Neuronal stem cell (in vitro differentiated cells): Measurements from ENCODE around the gene MTOR.
"Not testable (repeated sequence)": the region's sequence is repeated elsewhere in the genome, so short reads cannot be mapped to it uniquely, and the experiment has no call there.

ENCODE experiments used
- DNase-seq: peaks from one replicate; pipeline ENCODE4 v3.0.0-alpha.2; 2013; ENCODE audit warnings: low spot score
- H2AFZ ChIP-seq: one replicate; pipeline ENCODE4 v1.6.1; 2013; ENCODE audit warnings: mild to moderate bottlenecking, low read length, inconsistent platforms
- H2AK5ac ChIP-seq: 2 replicates; pipeline ENCODE4 v1.6.1; 2013; ENCODE audit warnings: low read depth, mild to moderate bottlenecking, inconsistent platforms, low read length, moderate library complexity, mixed read lengths
- H2BK120ac ChIP-seq: 2 replicates; pipeline ENCODE4 v1.6.1; 2013; ENCODE audit warnings: low read depth, mild to moderate bottlenecking, inconsistent platforms, low read length, moderate library complexity, mixed read lengths
- H2BK12ac ChIP-seq: one replicate; pipeline ENCODE4 v1.6.1; 2013; ENCODE audit warnings: low read length, inconsistent platforms
- H2BK15ac ChIP-seq: 2 replicates; pipeline ENCODE4 v1.6.1; 2013; ENCODE audit warnings: mild to moderate bottlenecking, low read length, inconsistent platforms, mixed read lengths
- H2BK5ac ChIP-seq: one replicate; pipeline ENCODE4 v1.6.1; 2013; ENCODE audit warnings: inconsistent platforms, mild to moderate bottlenecking, low read length, moderate library complexity
- H3K14ac ChIP-seq: one replicate; pipeline ENCODE4 v1.6.1; 2013; ENCODE audit warnings: low read length, inconsistent platforms
- H3K18ac ChIP-seq: 2 replicates; pipeline ENCODE4 v1.6.1; 2013; ENCODE audit warnings: low read length, inconsistent platforms
- H3K23ac ChIP-seq: 2 replicates; pipeline ENCODE4 v1.6.1; 2013; ENCODE audit warnings: low read depth, mild to moderate bottlenecking, mixed read lengths, low read length, inconsistent platforms; ENCODE audit not compliant: poor library complexity
- H3K27ac ChIP-seq: replicated peaks from 3 replicates; pipeline ENCODE4 v1.5.1; 2013; ENCODE audit warnings: low read length, inconsistent platforms
- H3K27me3 ChIP-seq, 3 experiments: 2 replicates each; pipeline ENCODE4 v1.6.1; 2013; ENCODE audit warnings: low read length in 3 of 3, mild to moderate bottlenecking in 2 of 3, inconsistent platforms in 1 of 3, low read depth in 1 of 3, mixed read lengths in 1 of 3, moderate library complexity in 1 of 3; ENCODE audit not compliant: control insufficient read depth in 3 of 3, insufficient read depth in 3 of 3
- H3K36me3 ChIP-seq, 2 donors: replicated peaks in 1 of 2; 2 replicates each; pipeline ENCODE4 v1.6.1; 2013; ENCODE audit warnings: low read length in 2 of 2; ENCODE audit not compliant: control insufficient read depth in 2 of 2, insufficient read depth in 2 of 2
- H3K4ac ChIP-seq: 2 replicates; pipeline ENCODE4 v1.6.1; 2013; ENCODE audit warnings: inconsistent platforms, mild to moderate bottlenecking, low read length, moderate library complexity
- H3K4me1 ChIP-seq, 2 donors: 1 replicate in 1 of 2; 2 replicates in 1 of 2; pipeline ENCODE4 v1.6.1; 2013; ENCODE audit warnings: low read length in 2 of 2, low read depth in 1 of 2; ENCODE audit not compliant: control insufficient read depth in 2 of 2, insufficient read depth in 1 of 2
- H3K4me2 ChIP-seq: one replicate; pipeline ENCODE4 v1.6.1; 2013; ENCODE audit warnings: mild to moderate bottlenecking, low read length, inconsistent platforms; ENCODE audit not compliant: insufficient read depth, poor library complexity, severe bottlenecking
- H3K4me3 ChIP-seq, 2 donors: 2 replicates each; pipeline ENCODE4 v1.5.1; 2013; ENCODE audit warnings: low read length in 2 of 2, mild to moderate bottlenecking in 2 of 2, inconsistent platforms in 1 of 2, moderate library complexity in 1 of 2
- H3K79me1 ChIP-seq: one replicate; pipeline ENCODE4 v1.6.1; 2013; ENCODE audit warnings: low read depth, mild to moderate bottlenecking, inconsistent platforms, low read length, moderate library complexity
- H3K9ac ChIP-seq: one replicate; pipeline ENCODE4 v1.6.1; 2013; ENCODE audit warnings: mild to moderate bottlenecking, low read depth, low read length, inconsistent platforms; ENCODE audit not compliant: poor library complexity
- H3K9me3 ChIP-seq, 2 donors: replicated peaks in 1 of 2; 2 replicates each; pipeline versions ENCODE3 to v1.6.1; 2013; ENCODE audit warnings: low read length in 2 of 2, mild to moderate bottlenecking in 2 of 2, inconsistent platforms in 1 of 2, low read depth in 1 of 2, mixed read lengths in 1 of 2, moderate library complexity in 1 of 2; ENCODE audit not compliant: control insufficient read depth in 2 of 2, insufficient read depth in 1 of 2
- H4K8ac ChIP-seq: one replicate; pipeline ENCODE4 v1.6.1; 2013; ENCODE audit warnings: low read depth, mild to moderate bottlenecking, inconsistent platforms, low read length, moderate library complexity
- H4K91ac ChIP-seq: one replicate; pipeline ENCODE4 v1.6.1; 2013; ENCODE audit warnings: low read length, low read depth, mild to moderate bottlenecking, inconsistent platforms; ENCODE audit not compliant: poor library complexity
- WGBS, 2 donors: extraction: QIAGEN DNeasy Blood & Tissue Kit; methylation state at CpG; one replicate each; pipeline ENCODE4 v1.1.7; 2013; ENCODE audit warnings: missing lambda C conversion rate in 2 of 2, mixed read lengths in 1 of 2; ENCODE audit not compliant: insufficient read length in 2 of 2, insufficient replicate concordance in 1 of 2; ENCODE audit errors: extremely low coverage in 2 of 2; 5-methylcytosine and 5-hydroxymethylcytosine counted together

Gene MTOR

GRCh38 chr1:11298390-11299224, 36.3 kb upstream of the MTOR start:
- H2BK5ac ChIP-seq, result no peak overlapping the region
- no peak overlapping the region for H3K4ac ChIP-seq
- no peak overlapping the region for H2AK5ac ChIP-seq
- H3K23ac ChIP-seq, result no peak overlapping the region
- H3K9me3 ChIP-seq, result no peaks in the 10 kb centered on the region
- no peaks in the 10 kb centered on the region for H3K27me3 ChIP-seq
- H3K18ac ChIP-seq, result no peak overlapping the region
- H2BK120ac ChIP-seq, result no peak overlapping the region
- H2BK15ac ChIP-seq, result no peak overlapping the region
- no peak overlapping the region for H3K14ac ChIP-seq
- H3K36me3 ChIP-seq, result peaks cover 10 to 16% of the 10 kb centered on the region in 2 donors
- DNase-seq, result no peak
- H3K27ac ChIP-seq, result no peak overlapping the region
- no peaks in the 10 kb centered on the region for H3K79me1 ChIP-seq
- H3K9ac ChIP-seq, result no peak overlapping the region
- no CpG with 5 or more reads among the region's 12 CpGs for WGBS, 2 donors
- no peak overlapping the region for H3K4me2 ChIP-seq
- H3K4me1 ChIP-seq, result peaks cover 6% of the 10 kb centered on the region in 2 donors
- H4K91ac ChIP-seq, result no peak overlapping the region
- no peak overlapping the region for H2AFZ ChIP-seq
- no peak overlapping the region for H2BK12ac ChIP-seq
- peak overlapping the region in 1 of 2 donors; percentile 54 for H3K4me3 ChIP-seq
- H4K8ac ChIP-seq, result peak overlapping the region; percentile 4

- H3K14ac ChIP-seq, H3K27ac ChIP-seq, H2BK5ac ChIP-seq, H3K9ac ChIP-seq, H3K18ac ChIP-seq, H3K9me3 ChIP-seq, H3K4ac ChIP-seq, H3K23ac ChIP-seq, H3K27me3 ChIP-seq, H3K4me2 ChIP-seq, H2AK5ac ChIP-seq, H3K4me1 ChIP-seq, H2BK12ac ChIP-seq, H2BK120ac ChIP-seq, H2AFZ ChIP-seq, H3K79me1 ChIP-seq, H4K91ac ChIP-seq, H3K4me3 ChIP-seq, H2BK15ac ChIP-seq, DNase-seq, H4K8ac ChIP-seq: not testable (repeated sequence)
- peaks cover 10 to 16% of the 10 kb centered on the region in 2 donors for H3K36me3 ChIP-seq
- WGBS, 2 donors, result no CpG with 5 or more reads among the region's 5 CpGs
These were observed 35.4 kb upstream of the MTOR start for GRCh38 chr1:11297774-11298173.

- Histone ChIP-seq H3K79me1 (no peaks in the 10 kb centered on the region), H3K18ac (no peak overlapping the region), H2AFZ (no peak overlapping the region), H3K9ac (no peak overlapping the region), H3K4me2 (no peak overlapping the region), H3K4me3 (no peak overlapping the region), H2BK5ac (no peak overlapping the region), H2BK12ac (no peak overlapping the region), H3K4ac (no peak overlapping the region), H3K23ac (no peak overlapping the region), H3K27me3 (no peaks in the 10 kb centered on the region), H3K14ac (no peak overlapping the region), H3K36me3 (peaks cover 10 to 24% of the 10 kb centered on the region in 2 donors), H3K9me3 (no peaks in the 10 kb centered on the region), H2BK15ac (no peak overlapping the region), H3K27ac (no peak overlapping the region), H4K91ac (no peak overlapping the region), H2BK120ac (no peak overlapping the region), H2AK5ac (no peak overlapping the region), H3K4me1 (no peaks in the 10 kb centered on the region), H4K8ac (no peak overlapping the region)
- WGBS, 2 donors, result no CpG with 5 or more reads among the region's 2 CpGs
- DNase-seq, result no peak
These were observed 33.6 kb upstream of the MTOR start for GRCh38 chr1:11295905-11296304.

- Histone ChIP-seq H3K9ac (no peak overlapping the region), H3K14ac (no peak overlapping the region), H3K27ac (no peak overlapping the region), H2BK5ac (no peak overlapping the region), H2BK15ac (no peak overlapping the region), H3K4ac (no peak overlapping the region), H2BK120ac (no peak overlapping the region), H3K4me3 (no peak overlapping the region), H2BK12ac (no peak overlapping the region), H4K91ac (no peak overlapping the region), H3K4me2 (no peak overlapping the region), H3K79me1 (no peaks in the 10 kb centered on the region), H3K36me3 (peaks cover 10 to 33% of the 10 kb centered on the region in 2 donors), H3K18ac (no peak overlapping the region), H3K23ac (no peak overlapping the region), H3K4me1 (no peaks in the 10 kb centered on the region), H2AFZ (no peak overlapping the region), H4K8ac (no peak overlapping the region), H3K27me3 (no peaks in the 10 kb centered on the region), H2AK5ac (no peak overlapping the region), H3K9me3 (no peaks in the 10 kb centered on the region)
- WGBS, 2 donors, result no CpG with 5 or more reads among the region's 8 CpGs
- DNase-seq, result no peak
These were observed 32.6 kb upstream of the MTOR start for GRCh38 chr1:11294951-11295350.
